Retinal pigment epithelial cell (primary cell): ENCODE measurements around the gene NUTF2.
A peak's percentile ranks its signal among the peaks of the same experiment; 100 is the strongest.

Experiments used
- DNase-seq: peaks from one replicate; pipeline ENCODE4 v3.0.0-alpha.2; 2010; ENCODE audit warnings: low read depth
- H3K4me3 ChIP-seq: 2 replicates; pipeline ENCODE4 v1.5.1; 2011; ENCODE audit warnings: mild to moderate bottlenecking, low read length, control low read depth, moderate library complexity
- CTCF ChIP-seq: conservative IDR thresholded peaks from 2 replicates; pipeline ENCODE4 v1.5.1; 2011; ENCODE audit warnings: low read depth, low read length, control low read depth, inconsistent platforms

The NUTF2 gene

DNA sequence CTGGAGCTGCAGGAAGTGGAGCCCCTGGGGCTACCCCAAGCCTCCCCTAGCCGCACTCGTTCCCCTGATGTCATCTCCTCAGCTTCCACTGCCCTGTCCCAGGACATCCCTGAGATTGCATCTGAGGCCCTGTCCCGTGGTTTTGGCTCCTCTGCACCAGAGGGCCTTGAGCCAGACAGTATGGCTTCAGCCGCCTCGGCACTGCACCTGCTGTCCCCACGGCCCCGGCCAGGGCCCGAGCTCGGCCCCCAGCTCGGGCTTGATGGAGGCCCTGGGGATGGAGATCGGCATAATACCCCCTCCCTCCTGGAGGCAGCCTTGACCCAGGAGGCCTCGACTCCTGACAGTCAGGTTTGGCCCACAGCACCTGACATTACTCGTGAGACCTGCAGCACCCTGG is 33.9 kb downstream of the NUTF2 start:
- no peak for TF ChIP-seq CTCF
- DNase-seq: no peak
- no peak overlapping the region for H3K4me3 ChIP-seq

DNA sequence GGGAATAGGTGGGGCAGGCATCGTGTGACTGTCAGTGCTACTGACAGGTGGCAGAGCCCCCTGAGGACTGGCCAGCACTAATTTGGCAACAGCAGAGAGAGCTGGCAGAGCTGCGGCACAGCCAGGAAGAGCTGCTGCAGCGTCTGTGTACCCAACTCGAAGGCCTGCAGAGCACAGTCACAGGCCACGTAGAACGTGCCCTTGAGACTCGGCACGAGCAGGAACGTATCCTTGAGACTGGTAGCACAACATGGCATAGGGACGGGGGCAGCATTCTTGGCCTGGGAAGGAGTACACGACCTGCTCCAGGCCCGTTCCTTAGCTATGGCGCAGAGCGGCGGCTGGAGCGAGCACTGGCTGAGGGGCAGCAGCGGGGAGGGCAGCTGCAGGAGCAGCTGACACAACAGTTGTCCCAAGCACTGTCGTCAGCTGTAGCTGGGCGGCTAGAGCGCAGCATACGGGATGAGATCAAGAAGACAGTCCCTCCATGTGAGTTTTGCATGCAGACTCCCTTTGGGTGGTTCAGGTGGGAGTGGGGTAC is 35.0 kb downstream of the NUTF2 start:
- no peak overlapping the region for H3K4me3 ChIP-seq
- TF ChIP-seq CTCF: no peak
- no peak for DNase-seq

- TF ChIP-seq CTCF: no peak
- no peak for DNase-seq
- no peak overlapping the region for H3K4me3 ChIP-seq
Measured at GRCh38 chr16:67882374-67883145, 35.8 kb downstream of the NUTF2 start.

GRCh38 chr16:67883146-67883871 is 36.6 kb downstream of the NUTF2 start:
- H3K4me3 ChIP-seq: no peak overlapping the region
- TF ChIP-seq CTCF: no peak
- no peak for DNase-seq

- DNase-seq: no peak
- TF ChIP-seq CTCF: peak; percentile 94
- H3K4me3 ChIP-seq: no peak overlapping the region
Measured at GRCh38 chr16:67883872-67884261, 37.1 kb downstream of the NUTF2 start.

DNA sequence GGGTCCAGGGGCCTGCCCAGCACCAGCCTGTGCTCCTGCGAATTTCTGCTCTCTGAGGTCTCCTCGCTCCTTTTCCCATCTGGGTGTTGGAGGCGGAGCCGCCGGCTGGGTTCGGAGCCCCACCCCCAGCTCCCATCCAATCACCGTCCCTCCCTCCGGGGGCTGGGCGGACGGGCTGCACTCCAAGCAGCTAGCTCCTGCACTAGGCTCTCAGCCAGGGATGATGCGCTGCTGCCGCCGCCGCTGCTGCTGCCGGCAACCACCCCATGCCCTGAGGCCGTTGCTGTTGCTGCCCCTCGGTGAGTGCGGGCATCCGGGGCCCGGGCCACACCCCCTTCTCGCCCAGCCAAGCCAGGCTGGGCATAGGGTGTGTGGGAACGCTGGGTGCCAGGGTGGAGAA is 38.0 kb downstream of the NUTF2 start, which contains the start of gene NRN1L:
Gene NRN1L, plus strand, starts transcription at position 202 of the 400 bp plus-strand sequence. Its CDS starts 19 bp downstream, at position 221.
- no peak for DNase-seq
- no peak for TF ChIP-seq CTCF
- no peak within 1 kb of the TSS for H3K4me3 ChIP-seq
